NB4 (cell line): Measurements from ENCODE around the gene CFAP58.

Experiments
- DNase-seq: peaks from one replicate; pipeline ENCODE4 v3.0.0; 2010; ENCODE audit warnings: low read depth
- H3K4me3 ChIP-seq: one replicate; pipeline ENCODE4 v1.5.1; 2011; ENCODE audit warnings: mild to moderate bottlenecking, low read depth, low read length, moderate library complexity
- MAX ChIP-seq: IDR thresholded peaks from 2 replicates; pipeline ENCODE4 v1.6.1; 2011; ENCODE audit warnings: low read depth, low read length
- MYC ChIP-seq: IDR thresholded peaks from 2 replicates; pipeline ENCODE4 v1.6.1; 2011; ENCODE audit warnings: low read depth, low read length
- POLR2A ChIP-seq: IDR thresholded peaks from 2 replicates; pipeline ENCODE4 v1.6.1; 2011; ENCODE audit warnings: mild to moderate bottlenecking; ENCODE audit not compliant: insufficient read length; ENCODE audit errors: extremely low read depth
- TF ChIP-seq, protein P1 (sequence below): IDR thresholded peaks from one replicate; pipeline ENCODE4 v1.5.1; 2012; ENCODE audit warnings: low read depth, low read length

CFAP58 gene

GRCh38 chr10:104309980-104310978, 43.4 kb upstream of the CFAP58 start:
- no peak overlapping the region for H3K4me3 ChIP-seq
- TF ChIP-seq, protein P1, sequence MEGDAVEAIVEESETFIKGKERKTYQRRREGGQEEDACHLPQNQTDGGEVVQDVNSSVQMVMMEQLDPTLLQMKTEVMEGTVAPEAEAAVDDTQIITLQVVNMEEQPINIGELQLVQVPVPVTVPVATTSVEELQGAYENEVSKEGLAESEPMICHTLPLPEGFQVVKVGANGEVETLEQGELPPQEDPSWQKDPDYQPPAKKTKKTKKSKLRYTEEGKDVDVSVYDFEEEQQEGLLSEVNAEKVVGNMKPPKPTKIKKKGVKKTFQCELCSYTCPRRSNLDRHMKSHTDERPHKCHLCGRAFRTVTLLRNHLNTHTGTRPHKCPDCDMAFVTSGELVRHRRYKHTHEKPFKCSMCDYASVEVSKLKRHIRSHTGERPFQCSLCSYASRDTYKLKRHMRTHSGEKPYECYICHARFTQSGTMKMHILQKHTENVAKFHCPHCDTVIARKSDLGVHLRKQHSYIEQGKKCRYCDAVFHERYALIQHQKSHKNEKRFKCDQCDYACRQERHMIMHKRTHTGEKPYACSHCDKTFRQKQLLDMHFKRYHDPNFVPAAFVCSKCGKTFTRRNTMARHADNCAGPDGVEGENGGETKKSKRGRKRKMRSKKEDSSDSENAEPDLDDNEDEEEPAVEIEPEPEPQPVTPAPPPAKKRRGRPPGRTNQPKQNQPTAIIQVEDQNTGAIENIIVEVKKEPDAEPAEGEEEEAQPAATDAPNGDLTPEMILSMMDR, result no peak
- TF ChIP-seq MAX (no peak), MYC (no peak), POLR2A (no peak)
- no peak for DNase-seq

GRCh38 chr10:104311184-104311720, 42.4 kb upstream of the CFAP58 start:
- TF ChIP-seq, protein P1, result no peak
- no peak for TF ChIP-seq POLR2A
- no peak for TF ChIP-seq MYC
- TF ChIP-seq MAX, result no peak
- no peak for DNase-seq
- H3K4me3 ChIP-seq, result no peak overlapping the region

DNA sequence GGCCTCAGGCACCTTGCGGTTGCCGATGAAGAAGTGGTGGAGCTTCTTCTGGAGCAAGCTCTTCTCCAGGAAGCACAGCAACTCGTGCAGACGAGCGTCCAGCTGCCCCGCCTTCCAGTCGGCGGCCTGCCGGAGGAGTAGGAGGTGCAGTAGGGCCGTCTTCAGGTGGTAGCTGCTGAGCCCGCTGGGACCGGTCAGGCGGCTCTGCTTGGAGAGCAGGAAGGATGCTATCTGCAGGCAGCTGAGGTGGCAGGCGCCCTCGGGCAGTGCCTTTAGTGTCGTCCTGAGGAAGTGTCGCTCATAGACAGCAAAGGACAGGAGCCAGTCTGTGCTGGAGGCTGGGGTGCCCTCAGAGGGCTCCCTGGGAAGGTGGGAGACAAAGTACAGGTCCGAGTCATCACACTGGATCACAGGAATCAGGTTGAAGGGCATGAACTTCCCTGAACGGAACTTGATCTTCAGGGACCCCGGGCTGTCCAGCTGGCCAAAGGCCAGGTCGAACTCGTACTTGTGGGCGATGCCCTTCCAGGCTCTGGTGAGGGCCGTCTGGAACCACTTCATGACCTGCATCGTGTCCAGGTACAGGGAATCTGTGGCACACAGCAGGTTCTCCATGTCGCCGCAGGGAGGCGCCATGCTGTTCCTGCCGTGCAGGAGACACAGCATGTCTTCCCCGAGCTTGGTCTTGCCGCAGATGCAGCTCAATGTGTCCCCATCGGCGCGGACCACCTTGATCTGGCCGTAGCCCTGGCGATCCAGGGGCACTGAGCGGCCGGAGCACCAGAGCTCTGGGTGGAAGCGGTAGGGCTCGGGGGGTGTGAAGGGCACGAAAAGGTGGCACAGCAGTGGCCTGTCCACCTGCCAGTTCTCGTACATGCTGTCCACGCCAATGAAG, 38.8 kb upstream of the CFAP58 start:
- TF ChIP-seq MYC, result no peak
- TF ChIP-seq, protein P1, result no peak
- no peak for TF ChIP-seq POLR2A
- no peak for TF ChIP-seq MAX
- H3K4me3 ChIP-seq, result no peak overlapping the region
- no peak for DNase-seq

- no peak for DNase-seq
- no peak for TF ChIP-seq POLR2A
- TF ChIP-seq, protein P1, result no peak
- no peak for TF ChIP-seq MYC
- no peak for TF ChIP-seq MAX
- no peak overlapping the region for H3K4me3 ChIP-seq
These were observed 38.1 kb upstream of the CFAP58 start for GRCh38 chr10:104315486-104315921.

DNA sequence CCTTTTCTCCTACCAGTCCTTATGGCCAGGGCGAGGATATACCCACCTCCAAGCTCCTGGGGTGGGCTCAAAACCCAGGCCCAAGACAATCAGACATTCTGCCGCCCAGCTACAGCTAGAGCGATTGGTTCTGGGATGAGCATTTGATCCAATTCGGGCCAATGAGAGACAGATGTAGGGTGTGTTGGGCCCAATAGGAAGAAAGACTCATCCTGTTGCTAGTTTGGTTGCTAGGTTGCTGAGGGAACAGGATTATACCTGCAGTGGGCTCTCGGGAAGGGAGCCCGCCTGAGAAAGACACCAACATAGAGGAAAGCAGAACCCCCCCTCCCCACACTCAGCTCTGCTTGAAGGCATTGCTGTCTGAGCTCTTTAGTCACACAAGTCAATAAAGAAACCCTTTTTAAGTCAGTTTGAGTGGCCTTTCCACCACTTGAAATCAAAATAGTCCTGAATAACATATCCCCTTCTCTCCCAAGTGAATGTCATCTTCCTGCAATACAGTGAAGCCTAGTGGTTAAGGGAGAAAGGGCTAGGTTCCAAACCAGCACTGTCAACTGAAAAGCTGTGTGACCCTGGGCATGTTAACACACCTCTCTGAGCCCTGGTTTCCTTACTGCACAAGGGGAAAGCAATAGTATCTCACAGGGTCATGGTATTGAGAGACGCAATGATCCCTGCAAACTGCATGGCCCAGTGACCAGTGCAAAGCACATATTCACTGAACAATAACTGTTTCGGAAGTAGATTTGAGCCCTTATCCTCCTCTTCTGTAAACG, 37.1 kb upstream of the CFAP58 start:
- DNase-seq, result no peak
- TF ChIP-seq POLR2A, result no peak
- TF ChIP-seq, protein P1, result no peak
- TF ChIP-seq MYC, result no peak
- TF ChIP-seq MAX, result no peak
- no peak overlapping the region for H3K4me3 ChIP-seq
